ENCODE data around the gene TRIM62.
"Not testable (repeated sequence)": the region's sequence is repeated elsewhere in the genome, so short reads cannot be mapped to it uniquely, and the experiment has no call there.

Gene TRIM62

GRCh38 chr1:33110477-33110876, 71.4 kb downstream of the TRIM62 start:
- H3K4me3 ChIP-seq (replicated peaks in 1 of 2; ENCODE audit: low read depth in 2 of 2, low read length in 2 of 2), result no peak overlapping the region
- no peak for DNase-seq (ENCODE audit: low read depth in 2 of 2)
- TF ChIP-seq, protein P1, sequence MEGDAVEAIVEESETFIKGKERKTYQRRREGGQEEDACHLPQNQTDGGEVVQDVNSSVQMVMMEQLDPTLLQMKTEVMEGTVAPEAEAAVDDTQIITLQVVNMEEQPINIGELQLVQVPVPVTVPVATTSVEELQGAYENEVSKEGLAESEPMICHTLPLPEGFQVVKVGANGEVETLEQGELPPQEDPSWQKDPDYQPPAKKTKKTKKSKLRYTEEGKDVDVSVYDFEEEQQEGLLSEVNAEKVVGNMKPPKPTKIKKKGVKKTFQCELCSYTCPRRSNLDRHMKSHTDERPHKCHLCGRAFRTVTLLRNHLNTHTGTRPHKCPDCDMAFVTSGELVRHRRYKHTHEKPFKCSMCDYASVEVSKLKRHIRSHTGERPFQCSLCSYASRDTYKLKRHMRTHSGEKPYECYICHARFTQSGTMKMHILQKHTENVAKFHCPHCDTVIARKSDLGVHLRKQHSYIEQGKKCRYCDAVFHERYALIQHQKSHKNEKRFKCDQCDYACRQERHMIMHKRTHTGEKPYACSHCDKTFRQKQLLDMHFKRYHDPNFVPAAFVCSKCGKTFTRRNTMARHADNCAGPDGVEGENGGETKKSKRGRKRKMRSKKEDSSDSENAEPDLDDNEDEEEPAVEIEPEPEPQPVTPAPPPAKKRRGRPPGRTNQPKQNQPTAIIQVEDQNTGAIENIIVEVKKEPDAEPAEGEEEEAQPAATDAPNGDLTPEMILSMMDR (IDR thresholded peaks at IDR 0.05; ENCODE audit: low read depth, low read length), result no peak

DNA sequence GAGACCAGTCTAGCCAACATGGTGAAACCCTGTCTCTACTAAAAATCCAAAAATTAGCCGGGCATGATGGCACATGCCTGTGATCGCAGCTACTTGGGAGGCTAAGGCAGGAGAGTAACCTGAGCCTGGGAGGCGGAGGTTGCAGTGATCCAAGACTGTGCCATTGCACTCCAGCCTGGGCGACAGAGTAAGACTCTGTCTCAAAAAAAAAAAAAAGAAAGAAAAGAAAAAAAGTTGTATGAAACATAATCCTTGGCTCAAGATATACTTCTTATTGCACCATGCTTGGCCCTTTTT, 81.8 kb downstream of the TRIM62 start:
- not testable (repeated sequence) for DNase-seq (ENCODE audit: low read depth in 2 of 2); H3K4me3 ChIP-seq (replicated peaks in 1 of 2; ENCODE audit: low read depth in 2 of 2, low read length in 2 of 2)

- TF ChIP-seq, protein P1 (IDR thresholded peaks at IDR 0.05; ENCODE audit: low read depth, low read length), result peak; percentile 58
- H3K4me3 ChIP-seq (replicated peaks in 1 of 2; ENCODE audit: low read depth in 2 of 2, low read length in 2 of 2), result no peak overlapping the region
- peak; percentile 99 to 100 for DNase-seq (ENCODE audit: low read depth in 2 of 2)
Observed at GRCh38 chr1:33099290-33100118, 82.3 kb downstream of the TRIM62 start.

- H3K4me3 ChIP-seq (replicated peaks in 1 of 2; ENCODE audit: low read depth in 2 of 2, low read length in 2 of 2), result no peak overlapping the region
- DNase-seq (ENCODE audit: low read depth in 2 of 2), result peak in 1 of 2 donors; percentile 30
- TF ChIP-seq, protein P1 (IDR thresholded peaks at IDR 0.05; ENCODE audit: low read depth, low read length), result no peak
Observed at GRCh38 chr1:33098371-33098770, 83.5 kb downstream of the TRIM62 start.

DNA sequence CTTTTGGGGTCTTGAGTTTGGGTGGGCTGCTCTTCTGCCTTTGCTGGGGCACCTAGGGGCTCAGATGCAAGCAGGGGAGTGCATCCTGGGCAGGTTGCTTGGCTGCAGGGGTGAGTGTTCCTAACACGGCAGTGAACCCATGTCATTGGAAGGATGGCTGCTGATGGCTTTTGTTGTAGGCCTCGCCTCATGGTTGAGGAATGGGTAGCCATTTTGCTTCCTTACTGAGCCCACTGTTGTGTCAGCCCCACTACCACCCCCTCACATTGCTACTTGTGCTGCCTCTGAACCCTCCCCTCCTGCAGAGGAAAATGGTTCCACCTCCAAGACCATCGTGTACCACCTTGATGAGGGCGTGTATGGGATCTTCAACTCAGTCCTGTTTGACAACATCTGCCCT, 84.1 kb downstream of the TRIM62 start:
- no peak for DNase-seq (ENCODE audit: low read depth in 2 of 2)
- TF ChIP-seq, protein P1 (IDR thresholded peaks at IDR 0.05; ENCODE audit: low read depth, low read length), result no peak
- H3K4me3 ChIP-seq (replicated peaks in 1 of 2; ENCODE audit: low read depth in 2 of 2, low read length in 2 of 2), result no peak overlapping the region

DNA sequence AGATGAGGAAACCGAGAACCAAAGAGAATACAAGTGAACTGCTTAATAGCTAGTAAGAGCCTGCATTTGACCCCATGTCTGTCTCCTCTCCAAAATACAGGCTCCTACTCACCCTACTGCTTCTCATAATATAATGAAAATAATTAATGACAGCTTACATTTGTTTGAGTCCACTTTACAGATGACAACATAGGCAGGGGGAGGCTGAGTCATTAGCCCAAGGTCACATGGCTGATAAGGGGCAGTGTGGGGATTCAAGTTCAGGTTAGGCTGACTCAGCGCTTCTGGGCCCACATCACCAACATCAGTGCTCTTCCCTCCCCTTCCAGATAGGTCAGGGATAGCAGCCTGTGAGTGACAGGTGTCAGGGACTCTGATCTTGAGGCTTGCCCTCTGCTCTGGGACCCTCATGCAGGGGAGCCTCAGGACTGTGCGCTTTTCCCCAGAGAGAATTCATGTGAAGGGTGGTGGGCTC, 84.7 kb downstream of the TRIM62 start:
- TF ChIP-seq, protein P1 (IDR thresholded peaks at IDR 0.05; ENCODE audit: low read depth, low read length), result no peak
- DNase-seq (ENCODE audit: low read depth in 2 of 2), result peak; percentile 37 to 59
- no peak overlapping the region for H3K4me3 ChIP-seq (replicated peaks in 1 of 2; ENCODE audit: low read depth in 2 of 2, low read length in 2 of 2)

- TF ChIP-seq, protein P1 (IDR thresholded peaks at IDR 0.05; ENCODE audit: low read depth, low read length), result no peak
Observed at GRCh38 chr1:33096363-33097005, 85.4 kb downstream of the TRIM62 start.

More at GRCh38 chr1:33096363-33097005, 85.4 kb downstream of the TRIM62 start:
- peak; percentile 52 to 89 for DNase-seq (ENCODE audit: low read depth in 2 of 2)
- H3K4me3 ChIP-seq (replicated peaks in 1 of 2; ENCODE audit: low read depth in 2 of 2, low read length in 2 of 2), result no peak overlapping the region

Measured in cardiac fibroblast (primary cell).